ENCODE data around the gene CLIC1.

- TF ChIP-seq POLR2AphosphoS5 (IDR thresholded peaks at IDR 0.05) (no peak), CTCF (IDR thresholded peaks at IDR 0.05) (no peak)
Measured at GRCh38 chr6:31742894-31743293, 6.6 kb upstream of the CLIC1 start.

Measured in sigmoid colon (tissue), 4 donors.